ENCODE measurements around the gene AKNA. TPM values are rescaled to one million over a fixed set of nuclear protein-coding genes. Genes with fewer than 3 reads are reported as not detected.

The AKNA gene
- total RNA-seq, 1 experiment from 2014 or later = 14.4 TPM

- TF ChIP-seq CTCF (conservative IDR thresholded peaks at IDR 0.05) = no peak
- no peak for TF ChIP-seq EZH2 (IDR thresholded peaks at IDR 0.05; ENCODE audit: low read depth)
- no TSS peak for BruUV-seq (replicated peaks)
- CTCF ChIA-PET = no interaction called here
- intact Hi-C loops (cut with micrococcal nuclease; ENCODE audit: unreplicated experiment) = no loop called here
- Histone ChIP-seq H2AFZ (no peak overlapping the region), H3K9me3 (ENCODE audit: insufficient read depth, low read depth) (no peaks in the 10 kb centered on the region), H3F3A (ENCODE audit: insufficient read depth, low read depth) (no peaks in the 10 kb centered on the region), H3K4me3 (no peak overlapping the region), H3K4me1 (replicated peaks; ENCODE audit: insufficient read depth) (no peaks in the 10 kb centered on the region), H3K9me2 (ENCODE audit: insufficient read depth) (no peaks in the 10 kb centered on the region), H4K20me1 (ENCODE audit: insufficient read depth) (no peaks in the 10 kb centered on the region), H3K27ac (no peak overlapping the region), H3K4me2 (no peak overlapping the region), H3K27me3 (ENCODE audit: insufficient read depth, low read depth) (no peaks in the 10 kb centered on the region), H3K79me2 (ENCODE audit: low read depth) (no peaks in the 10 kb centered on the region), H3K36me3 (ENCODE audit: low read depth) (no peaks in the 10 kb centered on the region)
- POLR2A ChIA-PET (ENCODE audit: unreplicated experiment) = interaction anchor here (0.7 kb wide), 1 partner anchor 117 kb away, joined by 3 read pairs; no protein-coding TSS in a partner anchor
- DNase-seq = no peak
Measured at GRCh38 chr9:114416290-114416689, 28.5 kb upstream of the AKNA start.

GRCh38 chr9:114414346-114414745 lies 26.6 kb upstream of the AKNA start:
- CTCF ChIA-PET = interaction anchor here (0.5 to 0.8 kb wide), 2 partner anchors 239 to 600 kb away, joined by 3 to 10 read pairs; no protein-coding TSS in a partner anchor
- no peak overlapping the region for H3K4me3 ChIP-seq
- no peaks in the 10 kb centered on the region for H3K9me2 ChIP-seq (ENCODE audit: insufficient read depth)
- no peaks in the 10 kb centered on the region for H3K79me2 ChIP-seq (ENCODE audit: low read depth)
- no peaks in the 10 kb centered on the region for H4K20me1 ChIP-seq (ENCODE audit: insufficient read depth)
- TF ChIP-seq EZH2 (IDR thresholded peaks at IDR 0.05; ENCODE audit: low read depth) (no peak), CTCF (conservative IDR thresholded peaks at IDR 0.05) (no peak)
- H3K27me3 ChIP-seq (ENCODE audit: insufficient read depth, low read depth) = no peaks in the 10 kb centered on the region
- POLR2A ChIA-PET (ENCODE audit: unreplicated experiment) = no interaction called here
- no peak overlapping the region for H2AFZ ChIP-seq
- no peak overlapping the region for H3K4me2 ChIP-seq
- H3K36me3 ChIP-seq (ENCODE audit: low read depth) = no peaks in the 10 kb centered on the region
- DNase-seq = no peak
- H3F3A ChIP-seq (ENCODE audit: insufficient read depth, low read depth) = no peaks in the 10 kb centered on the region
- no TSS peak for BruUV-seq (replicated peaks)
- intact Hi-C loops (cut with micrococcal nuclease; ENCODE audit: unreplicated experiment) = no loop called here
- H3K27ac ChIP-seq = no peak overlapping the region
- H3K9me3 ChIP-seq (ENCODE audit: insufficient read depth, low read depth) = no peaks in the 10 kb centered on the region
- no peaks in the 10 kb centered on the region for H3K4me1 ChIP-seq (replicated peaks; ENCODE audit: insufficient read depth)

GRCh38 chr9:114413861-114414301 lies 26.1 kb upstream of the AKNA start:
- Histone ChIP-seq H3K79me2 (ENCODE audit: low read depth) (no peaks in the 10 kb centered on the region), H3K4me1 (replicated peaks; ENCODE audit: insufficient read depth) (no peaks in the 10 kb centered on the region), H3K9me3 (ENCODE audit: insufficient read depth, low read depth) (no peaks in the 10 kb centered on the region), H4K20me1 (ENCODE audit: insufficient read depth) (no peaks in the 10 kb centered on the region), H2AFZ (no peak overlapping the region), H3K27me3 (ENCODE audit: insufficient read depth, low read depth) (no peaks in the 10 kb centered on the region), H3K4me2 (no peak overlapping the region), H3K4me3 (no peak overlapping the region), H3K9me2 (ENCODE audit: insufficient read depth) (no peaks in the 10 kb centered on the region), H3K27ac (no peak overlapping the region), H3F3A (ENCODE audit: insufficient read depth, low read depth) (no peaks in the 10 kb centered on the region), H3K36me3 (ENCODE audit: low read depth) (no peaks in the 10 kb centered on the region)
- intact Hi-C loops (cut with micrococcal nuclease; ENCODE audit: unreplicated experiment) = no loop called here
- no TSS peak for BruUV-seq (replicated peaks)
- ChIA-PET CTCF (interaction anchor here (0.5 to 0.8 kb wide), 2 partner anchors 240 to 600 kb away, joined by 3 to 10 read pairs; no protein-coding TSS in a partner anchor), POLR2A (ENCODE audit: unreplicated experiment) (no interaction called here)
- no peak for TF ChIP-seq CTCF (conservative IDR thresholded peaks at IDR 0.05)
- no peak for TF ChIP-seq EZH2 (IDR thresholded peaks at IDR 0.05; ENCODE audit: low read depth)
- no peak for DNase-seq

All from PC-9 (cell line).